OCI-LY1 (cell line): ENCODE measurements around the gene ZNF407.

Experiments used
- EZH2 ChIP-seq: fragments of 200-600 bp; sonication (generic), shearing (Covaris generic); IDR thresholded peaks from 2 replicates; pipeline ENCODE4 v1.8.0; 2017; ENCODE audit warnings: borderline replicate concordance, mixed run types, mild to moderate bottlenecking, antibody characterized with exemption, low read length, moderate library complexity, mixed read lengths
- TF ChIP-seq, protein P1 (sequence below): fragments of 200-600 bp; sonication (generic), shearing (Covaris generic); IDR thresholded peaks from 2 replicates; pipeline ENCODE4 v1.5.1; 2017; ENCODE audit warnings: mild to moderate bottlenecking, antibody characterized with exemption, low read length, moderate library complexity, mixed read lengths

DNA sequence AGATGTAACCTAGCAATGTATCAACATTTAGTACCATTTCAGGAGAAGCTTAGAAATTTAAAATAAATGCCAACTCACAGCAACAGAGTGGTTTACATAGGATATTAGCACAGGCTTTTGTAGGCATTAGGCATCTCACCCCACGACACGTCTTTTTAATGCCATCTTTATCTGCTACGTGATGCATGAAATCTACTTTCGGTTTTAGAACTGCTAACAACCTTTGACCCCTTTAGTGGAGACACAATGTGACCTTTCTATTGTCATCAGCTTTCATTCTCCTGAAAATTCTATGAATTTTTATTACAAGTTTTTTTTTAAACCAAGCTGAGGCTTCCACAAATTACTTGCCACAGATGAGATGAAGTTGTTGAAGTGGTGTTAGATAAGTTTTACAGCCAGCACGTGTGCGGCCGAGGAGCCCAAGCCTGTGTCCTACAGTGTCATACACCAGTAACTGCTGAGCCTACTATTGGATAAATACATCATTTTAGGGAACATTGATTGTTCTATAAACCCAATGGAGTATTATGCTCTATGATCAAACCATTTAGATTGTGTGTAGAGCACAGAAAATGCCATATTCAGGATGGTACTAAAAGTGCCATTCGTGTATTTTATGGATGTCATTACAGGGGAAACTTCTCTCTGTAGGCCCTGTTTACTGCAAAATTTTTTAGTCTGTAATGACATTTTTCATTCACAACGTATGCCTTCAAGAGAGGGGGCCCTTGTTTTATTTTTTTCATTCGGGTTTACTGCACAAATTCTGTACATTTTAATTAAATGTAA is 459.7 kb downstream of the ZNF407 start:
- TF ChIP-seq, protein P1, sequence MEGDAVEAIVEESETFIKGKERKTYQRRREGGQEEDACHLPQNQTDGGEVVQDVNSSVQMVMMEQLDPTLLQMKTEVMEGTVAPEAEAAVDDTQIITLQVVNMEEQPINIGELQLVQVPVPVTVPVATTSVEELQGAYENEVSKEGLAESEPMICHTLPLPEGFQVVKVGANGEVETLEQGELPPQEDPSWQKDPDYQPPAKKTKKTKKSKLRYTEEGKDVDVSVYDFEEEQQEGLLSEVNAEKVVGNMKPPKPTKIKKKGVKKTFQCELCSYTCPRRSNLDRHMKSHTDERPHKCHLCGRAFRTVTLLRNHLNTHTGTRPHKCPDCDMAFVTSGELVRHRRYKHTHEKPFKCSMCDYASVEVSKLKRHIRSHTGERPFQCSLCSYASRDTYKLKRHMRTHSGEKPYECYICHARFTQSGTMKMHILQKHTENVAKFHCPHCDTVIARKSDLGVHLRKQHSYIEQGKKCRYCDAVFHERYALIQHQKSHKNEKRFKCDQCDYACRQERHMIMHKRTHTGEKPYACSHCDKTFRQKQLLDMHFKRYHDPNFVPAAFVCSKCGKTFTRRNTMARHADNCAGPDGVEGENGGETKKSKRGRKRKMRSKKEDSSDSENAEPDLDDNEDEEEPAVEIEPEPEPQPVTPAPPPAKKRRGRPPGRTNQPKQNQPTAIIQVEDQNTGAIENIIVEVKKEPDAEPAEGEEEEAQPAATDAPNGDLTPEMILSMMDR, result no peak
- no peak for TF ChIP-seq EZH2
